Measurements from ENCODE around the gene CIB1. TPM values are rescaled to one million over a fixed set of nuclear protein-coding genes. Genes with fewer than 3 reads are reported as not detected.
A peak's percentile ranks its signal among the peaks of the same experiment; 100 is the strongest.
"Not testable (repeated sequence)": the region's sequence is repeated elsewhere in the genome, so short reads cannot be mapped to it uniquely, and the experiment has no call there.

The CIB1 gene
- total RNA-seq (ENCODE audit: unreplicated experiment): 19.8 TPM
- long read RNA-seq, transcript CIB1-201 (7 exons, 1,247 nt): major isoform, 14 of 21 reads
- long read RNA-seq, partial matches to known transcripts: 2 of 21 reads
- long read RNA-seq, other reads (novel, unspliced or antisense): 5 of 21 reads

DNA sequence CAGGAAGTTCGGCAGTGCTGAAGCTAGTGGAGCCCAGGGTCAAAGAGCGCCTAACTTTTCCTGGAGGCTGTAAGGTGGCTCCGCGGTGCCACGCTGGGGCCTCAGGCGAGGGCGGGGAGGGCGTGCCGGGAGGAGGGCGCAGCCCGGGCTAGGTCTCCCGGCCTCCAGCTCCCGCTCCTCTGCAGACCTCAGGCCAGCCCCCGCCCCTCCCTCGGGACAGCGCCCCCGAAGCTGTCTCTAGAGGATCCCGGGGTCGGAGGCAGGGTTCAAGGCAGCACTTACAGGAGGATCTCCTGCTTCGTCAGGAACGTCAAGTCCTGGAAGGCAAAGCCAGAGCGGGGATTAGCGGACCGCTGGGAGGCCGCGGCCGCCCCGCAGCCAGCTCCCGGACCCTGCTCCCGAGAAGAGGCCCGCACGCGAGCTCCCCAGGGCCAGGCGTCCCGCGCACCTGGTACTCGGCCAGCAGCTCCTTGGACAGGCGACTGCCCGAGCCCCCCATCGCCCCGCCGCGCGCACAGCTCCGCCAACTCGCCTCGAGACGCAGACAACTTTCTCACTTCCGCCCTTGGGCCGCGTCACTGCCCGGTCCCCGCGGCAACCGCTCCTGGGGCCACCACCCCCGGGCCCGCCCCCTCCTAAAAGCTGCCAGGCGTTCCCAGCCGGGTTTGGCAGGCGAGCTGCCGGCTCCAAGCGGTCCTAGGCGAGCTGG, at the start of gene CIB1:
TSS of gene CIB1 (minus strand) at position 555 of the 709 bp plus-strand sequence. CDS start at position 499, 56 bp downstream.
- Mint-ChIP-seq H3K36me3 (ENCODE audit: low read depth, unreplicated experiment) (peaks cover 15% of the 10 kb centered on the region), H3K9me3 (ENCODE audit: unreplicated experiment) (no peaks in the 10 kb centered on the region), H3K4me1 (ENCODE audit: unreplicated experiment) (peaks cover 14% of the 10 kb centered on the region), H3K27ac (ENCODE audit: unreplicated experiment) (peak within 1 kb of the TSS; percentile 48), H3K4me3 (ENCODE audit: unreplicated experiment) (peak within 1 kb of the TSS; percentile 89), H3K27me3 (ENCODE audit: unreplicated experiment) (peaks cover 1% of the 10 kb centered on the region)
- DNase-seq (ENCODE audit: low spot score): peak; percentile 82
- TF ChIP-seq, protein P1, sequence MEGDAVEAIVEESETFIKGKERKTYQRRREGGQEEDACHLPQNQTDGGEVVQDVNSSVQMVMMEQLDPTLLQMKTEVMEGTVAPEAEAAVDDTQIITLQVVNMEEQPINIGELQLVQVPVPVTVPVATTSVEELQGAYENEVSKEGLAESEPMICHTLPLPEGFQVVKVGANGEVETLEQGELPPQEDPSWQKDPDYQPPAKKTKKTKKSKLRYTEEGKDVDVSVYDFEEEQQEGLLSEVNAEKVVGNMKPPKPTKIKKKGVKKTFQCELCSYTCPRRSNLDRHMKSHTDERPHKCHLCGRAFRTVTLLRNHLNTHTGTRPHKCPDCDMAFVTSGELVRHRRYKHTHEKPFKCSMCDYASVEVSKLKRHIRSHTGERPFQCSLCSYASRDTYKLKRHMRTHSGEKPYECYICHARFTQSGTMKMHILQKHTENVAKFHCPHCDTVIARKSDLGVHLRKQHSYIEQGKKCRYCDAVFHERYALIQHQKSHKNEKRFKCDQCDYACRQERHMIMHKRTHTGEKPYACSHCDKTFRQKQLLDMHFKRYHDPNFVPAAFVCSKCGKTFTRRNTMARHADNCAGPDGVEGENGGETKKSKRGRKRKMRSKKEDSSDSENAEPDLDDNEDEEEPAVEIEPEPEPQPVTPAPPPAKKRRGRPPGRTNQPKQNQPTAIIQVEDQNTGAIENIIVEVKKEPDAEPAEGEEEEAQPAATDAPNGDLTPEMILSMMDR (IDR thresholded peaks at IDR 0.05; ENCODE audit: unreplicated experiment): no peak

DNA sequence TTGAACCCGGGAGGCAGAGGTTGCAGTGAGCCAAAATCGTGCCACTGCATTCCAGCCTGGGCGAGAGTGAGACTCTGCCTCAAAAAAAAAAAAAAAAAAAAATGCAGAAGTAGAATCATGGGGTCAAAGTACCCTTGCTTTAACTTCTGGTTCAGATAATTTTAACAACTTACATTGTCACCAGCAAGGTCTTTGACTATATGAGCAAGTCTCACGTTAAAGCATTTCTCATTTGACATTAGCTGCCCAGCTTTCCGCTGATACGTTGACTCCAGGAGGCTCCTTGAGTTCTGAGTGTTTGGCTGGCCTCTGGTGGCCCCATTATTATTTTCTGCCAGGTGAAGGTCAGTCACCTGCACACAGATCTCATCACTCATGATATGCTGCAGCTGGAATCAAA, 47.9 kb upstream of the CIB1 start:
- H3K4me1 Mint-ChIP-seq (ENCODE audit: unreplicated experiment); DNase-seq (ENCODE audit: low spot score); H3K4me3 Mint-ChIP-seq (ENCODE audit: unreplicated experiment); H3K36me3 Mint-ChIP-seq (ENCODE audit: low read depth, unreplicated experiment); H3K9me3 Mint-ChIP-seq (ENCODE audit: unreplicated experiment); H3K27me3 Mint-ChIP-seq (ENCODE audit: unreplicated experiment); H3K27ac Mint-ChIP-seq (ENCODE audit: unreplicated experiment): not testable (repeated sequence)

DNA sequence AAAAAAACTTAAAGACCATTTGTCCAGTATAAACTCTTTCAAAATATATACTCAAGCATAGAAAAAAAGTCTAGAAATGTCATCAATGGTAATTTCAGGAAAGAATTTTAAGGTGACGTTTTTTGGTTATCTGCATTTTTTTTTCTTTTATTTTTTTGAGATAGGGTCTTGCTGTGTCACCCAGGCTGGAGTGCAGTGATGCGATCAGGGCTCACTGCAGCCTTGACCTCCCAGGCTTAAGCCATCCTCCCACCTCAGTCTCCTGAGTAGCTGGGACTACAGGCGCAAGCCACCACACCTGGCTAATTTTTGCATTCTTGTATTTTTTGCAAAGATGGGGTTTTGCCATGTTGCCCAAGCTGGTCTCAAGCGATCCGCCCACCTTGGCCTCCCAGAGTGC, 47.0 kb upstream of the CIB1 start:
- H3K36me3 Mint-ChIP-seq (ENCODE audit: low read depth, unreplicated experiment); DNase-seq (ENCODE audit: low spot score); H3K27me3 Mint-ChIP-seq (ENCODE audit: unreplicated experiment); H3K4me3 Mint-ChIP-seq (ENCODE audit: unreplicated experiment); H3K4me1 Mint-ChIP-seq (ENCODE audit: unreplicated experiment); H3K27ac Mint-ChIP-seq (ENCODE audit: unreplicated experiment); H3K9me3 Mint-ChIP-seq (ENCODE audit: unreplicated experiment): not testable (repeated sequence)

DNA sequence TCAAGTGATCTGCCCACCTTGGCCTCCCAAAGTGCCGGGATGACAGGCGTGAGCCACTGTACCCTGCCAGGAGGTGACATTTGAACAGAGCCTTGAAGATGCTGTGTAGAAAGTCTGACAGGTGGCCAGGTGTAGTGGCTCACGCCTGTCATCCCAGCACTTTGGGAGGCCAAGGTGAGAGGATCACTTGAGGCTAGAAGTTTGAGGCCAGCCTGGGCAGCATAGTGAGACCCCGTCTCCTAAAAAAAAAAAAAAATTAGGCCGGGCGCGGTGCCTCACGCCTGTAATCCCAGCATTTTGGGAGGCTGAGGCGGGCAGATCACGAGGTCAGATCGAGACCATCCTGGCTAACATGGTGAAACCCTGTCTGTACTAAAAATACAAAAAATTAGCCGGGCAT, 44.7 kb upstream of the CIB1 start:
- H3K27ac Mint-ChIP-seq (ENCODE audit: unreplicated experiment); H3K27me3 Mint-ChIP-seq (ENCODE audit: unreplicated experiment); H3K36me3 Mint-ChIP-seq (ENCODE audit: low read depth, unreplicated experiment); H3K9me3 Mint-ChIP-seq (ENCODE audit: unreplicated experiment); DNase-seq (ENCODE audit: low spot score); H3K4me1 Mint-ChIP-seq (ENCODE audit: unreplicated experiment); H3K4me3 Mint-ChIP-seq (ENCODE audit: unreplicated experiment): not testable (repeated sequence)

DNA sequence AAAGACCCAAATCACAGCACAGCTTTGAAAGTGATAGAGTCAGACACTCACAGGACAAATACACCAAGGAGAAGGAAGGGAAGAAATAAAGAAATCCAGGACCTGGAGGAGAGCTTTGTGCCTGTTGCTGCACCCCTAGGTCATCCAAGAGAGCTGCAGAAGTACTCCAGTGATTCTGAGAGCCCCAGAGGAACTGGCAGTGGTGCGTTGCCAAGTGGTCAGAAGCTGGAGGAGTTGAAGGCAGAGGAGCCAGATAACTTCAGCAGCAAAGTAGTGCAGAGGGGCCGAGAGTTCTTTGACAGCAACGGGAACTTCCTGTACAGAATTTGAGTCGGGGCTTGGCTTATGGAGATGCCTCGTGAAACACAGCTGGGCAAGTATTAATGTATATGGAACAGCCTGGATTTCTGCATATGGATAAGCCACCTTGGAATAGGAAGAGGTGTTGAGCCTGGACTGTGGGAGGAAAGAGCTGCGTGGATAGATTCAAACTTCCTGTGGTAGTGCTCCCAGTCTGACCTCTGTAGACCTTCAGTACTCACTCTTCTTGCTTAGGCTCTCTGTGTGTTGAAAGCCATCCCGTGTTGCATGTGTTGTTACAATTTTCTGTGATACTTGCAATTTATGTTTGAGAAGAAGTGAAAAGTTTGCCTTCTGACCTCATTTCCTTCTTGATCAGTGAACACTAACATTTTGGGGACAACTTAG, 37.9 kb upstream of the CIB1 start:
- H3K36me3 Mint-ChIP-seq (ENCODE audit: low read depth, unreplicated experiment): peaks cover 24% of the 10 kb centered on the region
- no peak overlapping the region for H3K4me3 Mint-ChIP-seq (ENCODE audit: unreplicated experiment)
- peaks cover 37% of the 10 kb centered on the region for H3K4me1 Mint-ChIP-seq (ENCODE audit: unreplicated experiment)
- no peak overlapping the region for H3K27ac Mint-ChIP-seq (ENCODE audit: unreplicated experiment)
- no peak for DNase-seq (ENCODE audit: low spot score)
- H3K27me3 Mint-ChIP-seq (ENCODE audit: unreplicated experiment): no peaks in the 10 kb centered on the region
- TF ChIP-seq, protein P1 (IDR thresholded peaks at IDR 0.05; ENCODE audit: unreplicated experiment): no peak
- no peaks in the 10 kb centered on the region for H3K9me3 Mint-ChIP-seq (ENCODE audit: unreplicated experiment)

DNA sequence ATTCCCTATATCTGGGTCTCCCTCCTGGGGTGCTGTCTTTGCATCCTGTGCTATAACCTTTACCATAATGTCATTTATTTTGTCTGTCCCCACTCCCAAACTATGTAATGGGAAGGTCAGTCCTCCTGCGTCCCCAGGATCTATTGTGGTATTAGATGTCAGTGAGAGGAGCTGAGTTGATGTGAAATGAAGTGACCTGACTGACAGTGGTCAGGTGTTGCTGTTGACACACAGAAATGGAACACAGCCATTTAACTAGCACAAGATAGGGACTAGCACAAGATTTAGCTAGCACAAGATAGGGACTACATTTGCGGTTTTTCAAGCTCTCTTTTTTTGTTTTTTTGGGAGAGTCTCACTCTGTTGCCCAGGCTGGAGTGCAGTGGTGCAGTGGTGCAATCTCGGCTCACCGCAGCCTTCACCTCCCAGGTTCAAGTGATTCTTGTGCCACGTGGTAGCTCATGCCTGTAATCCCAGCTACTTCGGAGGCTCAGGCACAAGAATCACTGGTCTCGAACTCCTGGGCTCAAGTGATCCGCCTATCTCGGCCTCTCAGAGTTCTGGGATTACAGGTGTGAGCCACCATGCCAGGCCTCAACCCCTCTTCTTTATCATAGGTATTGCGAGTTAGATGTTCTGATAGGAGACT, 36.9 kb upstream of the CIB1 start:
- no peak overlapping the region for H3K27ac Mint-ChIP-seq (ENCODE audit: unreplicated experiment)
- DNase-seq (ENCODE audit: low spot score): no peak
- TF ChIP-seq, protein P1 (IDR thresholded peaks at IDR 0.05; ENCODE audit: unreplicated experiment): no peak
- no peak overlapping the region for H3K4me3 Mint-ChIP-seq (ENCODE audit: unreplicated experiment)
- no peaks in the 10 kb centered on the region for H3K9me3 Mint-ChIP-seq (ENCODE audit: unreplicated experiment)
- peaks cover 40% of the 10 kb centered on the region for H3K4me1 Mint-ChIP-seq (ENCODE audit: unreplicated experiment)
- peaks cover 24% of the 10 kb centered on the region for H3K36me3 Mint-ChIP-seq (ENCODE audit: low read depth, unreplicated experiment)
- H3K27me3 Mint-ChIP-seq (ENCODE audit: unreplicated experiment): peaks cover 5% of the 10 kb centered on the region

Data from endothelial cell (in vitro differentiated cells).